Endothelial cell of umbilical vein (primary cell): ENCODE data around the gene MTX1. TPM values are rescaled to one million over a fixed set of nuclear protein-coding genes. Genes with fewer than 3 reads are reported as not detected.
"Not testable (repeated sequence)": the region's sequence is repeated elsewhere in the genome, so short reads cannot be mapped to it uniquely, and the experiment has no call there.

Experiments
- BruUV-seq: library from RNA; stranded (reverse); fragments of 400-500 nt; replicated peaks from 2 replicates; lab custom pipeline; 2021; lab: Mats Ljungman, UMichigan
- CTCF ChIA-PET: fragments of 300-600, 350-600 bp; sonication (Branson Sonifier 250); formaldehyde crosslinking; loops from one replicate; lab custom pipeline; 2021; ENCODE audit warnings: antibody characterized with exemption, inconsistent platforms; lab: Charles Lee
- POLR2A ChIA-PET: fragments of 300-600, 350-600 bp; sonication (Branson Sonifier 250); formaldehyde crosslinking; loops from one replicate; lab custom pipeline; 2021; ENCODE audit warnings: antibody characterized with exemption, inconsistent platforms; lab: Charles Lee
- DNase-seq: peaks from one replicate; pipeline ENCODE4 v3.0.0-alpha.2; 2011; ENCODE audit warnings: low read depth, low spot score
- FAIRE-seq: peaks from 2 replicates; lab custom pipeline; 2011; peaks lifted over from hg19 to GRCh38; lab: Jason Lieb, UNC
- H2AFZ ChIP-seq: 2 replicates; pipeline ENCODE4 v1.6.0; 2012; ENCODE audit warnings: low read depth, low read length, control low read depth, inconsistent platforms
- H3K27ac ChIP-seq: 2 replicates; pipeline ENCODE4 v1.5.1; 2011; ENCODE audit warnings: low read depth, mild to moderate bottlenecking, control low read depth, low read length, moderate library complexity; ENCODE audit not compliant: insufficient read depth
- H3K27me3 ChIP-seq, 2 experiments: 2 replicates each; pipeline versions ENCODE4 v1.6.0 to v1.6.1; 2011; ENCODE audit warnings: low read length in 2 of 2, mixed read lengths in 1 of 2; ENCODE audit not compliant: control insufficient read depth in 2 of 2, insufficient read depth in 2 of 2
- H3K36me3 ChIP-seq, 2 experiments: 2 replicates in 1 of 2; 3 replicates in 1 of 2; pipeline ENCODE4 v1.5.1; 2011; ENCODE audit warnings: low read length in 2 of 2, mild to moderate bottlenecking in 1 of 2, moderate library complexity in 1 of 2; ENCODE audit not compliant: control insufficient read depth in 2 of 2, insufficient read depth in 2 of 2; ENCODE audit errors: extremely low read depth in 1 of 2
- H3K4me1 ChIP-seq: 3 replicates; pipeline ENCODE4 v1.5.1; 2011; ENCODE audit warnings: mild to moderate bottlenecking, low read length; ENCODE audit not compliant: control insufficient read depth, insufficient read depth; ENCODE audit errors: extremely low read depth
- H3K4me2 ChIP-seq: 2 replicates; pipeline ENCODE4 v1.6.1; 2011; ENCODE audit warnings: low read length, control low read depth, mixed read lengths; ENCODE audit not compliant: insufficient read depth
- H3K4me3 ChIP-seq, 3 experiments: fragments of 200-600 bp in 1 of 3; sonication (generic), shearing (Covaris generic) in 1 of 3; replicated peaks in 1 of 3; 2 replicates each; pipeline ENCODE4 v1.5.1; 2011 to 2016; ENCODE audit warnings: control low read depth in 3 of 3, low read length in 3 of 3, mild to moderate bottlenecking in 2 of 3, inconsistent platforms in 1 of 3, low read depth in 1 of 3, moderate library complexity in 1 of 3; ENCODE audit not compliant: insufficient read depth in 1 of 3
- H3K79me2 ChIP-seq: 2 replicates; pipeline ENCODE4 v1.6.0; 2012; ENCODE audit warnings: low read length, inconsistent platforms; ENCODE audit not compliant: control insufficient read depth, insufficient read depth
- H3K9ac ChIP-seq: replicated peaks from 2 replicates; pipeline ENCODE3; 2011; ENCODE audit warnings: low read length, control low read depth; ENCODE audit not compliant: insufficient read depth; ENCODE audit errors: extremely low read depth
- H3K9me1 ChIP-seq: replicated peaks from 3 replicates; pipeline ENCODE4 v1.6.0; 2011; ENCODE audit warnings: mild to moderate bottlenecking, low read length; ENCODE audit not compliant: control insufficient read depth, insufficient read depth; ENCODE audit errors: extremely low read depth
- H3K9me3 ChIP-seq: replicated peaks from 2 replicates; pipeline ENCODE4 v1.5.1; 2012; ENCODE audit warnings: low read length, inconsistent platforms; ENCODE audit not compliant: control insufficient read depth, insufficient read depth
- H4K20me1 ChIP-seq: replicated peaks from 2 replicates; pipeline ENCODE3; 2011; ENCODE audit warnings: mild to moderate bottlenecking, low read length; ENCODE audit not compliant: control insufficient read depth, insufficient read depth; ENCODE audit errors: extremely low read depth
- CTCF ChIP-seq, 2 donors: IDR thresholded peaks; 1 replicate in 1 of 2; 2 replicates in 1 of 2; pipeline ENCODE4 v1.5.1; 2011; ENCODE audit warnings: low read length in 2 of 2, mild to moderate bottlenecking in 2 of 2, moderate library complexity in 2 of 2, control low read depth in 1 of 2, inconsistent platforms in 1 of 2, low read depth in 1 of 2; ENCODE audit not compliant: insufficient read depth in 1 of 2; ENCODE audit errors: extremely low read depth in 1 of 2
- EZH2 ChIP-seq: IDR thresholded peaks from 2 replicates; pipeline ENCODE4 v1.6.1; 2012; ENCODE audit warnings: borderline replicate concordance, low read depth, mild to moderate bottlenecking, moderate library complexity, low read length, inconsistent platforms; ENCODE audit not compliant: severe bottlenecking
- FOS ChIP-seq: IDR thresholded peaks from 2 replicates; pipeline ENCODE4 v1.6.1; 2011; ENCODE audit warnings: mild to moderate bottlenecking, low read length, moderate library complexity, borderline replicate concordance; ENCODE audit not compliant: insufficient read depth
- GATA2 ChIP-seq: IDR thresholded peaks from 2 replicates; pipeline ENCODE4 v1.7.0; 2011; ENCODE audit warnings: low read depth, mild to moderate bottlenecking, moderate library complexity, mixed read lengths, low read length; ENCODE audit not compliant: insufficient read length, insufficient read depth
- JUN ChIP-seq: IDR thresholded peaks from 2 replicates; pipeline ENCODE4 v1.6.1; 2011; ENCODE audit warnings: borderline replicate concordance, low read depth; ENCODE audit not compliant: insufficient read length, insufficient read depth
- MAX ChIP-seq: IDR thresholded peaks from 2 replicates; pipeline ENCODE4 v1.6.1; 2011; ENCODE audit not compliant: insufficient read depth, insufficient read length
- POLR2A ChIP-seq: IDR thresholded peaks from 2 replicates; pipeline ENCODE4 v1.6.1; 2012; ENCODE audit warnings: low read depth, mild to moderate bottlenecking, control low read depth, low read length
- POLR2AphosphoS5 ChIP-seq: IDR thresholded peaks from 2 replicates; pipeline ENCODE4 v1.6.1; 2012; ENCODE audit warnings: low read depth, mild to moderate bottlenecking, control low read depth, low read length, moderate library complexity; ENCODE audit not compliant: insufficient read depth
- dilution Hi-C: fragments of 300-500 bp; cut with MboI; formaldehyde crosslinking; loops from one replicate; pipeline ENCODE4 v1.15.0; 2019; ENCODE audit warnings: low sequenced_read_pairs; ENCODE audit not compliant: extremely low pct_ligation_motif_present
- intact Hi-C: fragments of 100-400 bp; cut with micrococcal nuclease; formaldehyde crosslinking; loops from one replicate; pipeline ENCODE4 v1.10.0; 2022
- polyA plus RNA-seq, 4 experiments: library from polyadenylated mRNA; depleted of rRNA in 3 of 4; stranded (reverse) in 3 of 4; unstranded in 1 of 4; fragments of >200 nt; gene quantifications; 2 replicates each; pipeline versions ENCODE4 v1.2.1 to v1.2.3, GENCODE V29; 2011 to 2012; ENCODE audit warnings: missing spikeins in 1 of 4
- total RNA-seq: library from RNA; stranded (reverse); gene quantifications from 2 replicates; pipeline ENCODE4 v1.2.3, GENCODE V29; 2021

MTX1 gene
- total and polyA plus RNA-seq, 2 donors (not counting 3 experiments of a cell fraction or from before 2014, with no cell fraction given) = 53.0 to 109 TPM

- CTCF ChIA-PET = interaction anchor here (1.5 kb wide), 1 partner anchor 73 kb away, joined by 6 read pairs; no protein-coding TSS in a partner anchor
- H2AFZ ChIP-seq, H3K27me3 ChIP-seq, FAIRE-seq, H3K79me2 ChIP-seq, H3K4me3 ChIP-seq, dilution Hi-C loops, H3K27ac ChIP-seq, BruUV-seq, H3K9me3 ChIP-seq, intact Hi-C loops, H3K9me1 ChIP-seq, H3K9ac ChIP-seq, POLR2A ChIA-PET, DNase-seq, H4K20me1 ChIP-seq, H3K36me3 ChIP-seq, H3K4me2 ChIP-seq: not testable (repeated sequence)
- H3K4me1 ChIP-seq = peaks cover 16% of the 10 kb centered on the region
These were observed 43.9 kb upstream of the MTX1 start for GRCh38 chr1:155164625-155165024.

- H3K9ac ChIP-seq = peak overlapping the region; percentile 67
- peak overlapping the region; percentile 56 for H2AFZ ChIP-seq
- H3K4me1 ChIP-seq = peaks cover 16% of the 10 kb centered on the region
- H3K79me2 ChIP-seq = no peaks in the 10 kb centered on the region
- H4K20me1 ChIP-seq = no peaks in the 10 kb centered on the region
- no peak for FAIRE-seq
- TF ChIP-seq POLR2AphosphoS5 (no peak), GATA2 (no peak), JUN (no peak), CTCF (IDR thresholded peaks at IDR 0.05; ENCODE audit: extremely low read depth in 1 of 2, insufficient read depth in 1 of 2, low read depth in 1 of 2, low read length in 2 of 2) (no peak), POLR2A (no peak), FOS (no peak), MAX (no peak), EZH2 (no peak)
- intact Hi-C loops = no loop called here
- peak overlapping the region; percentile 87 for H3K27ac ChIP-seq
- dilution Hi-C loops = no loop called here
- H3K4me3 ChIP-seq = no peak overlapping the region
- peak overlapping the region; percentile 42 for H3K4me2 ChIP-seq
- DNase-seq = no peak
- no peaks in the 10 kb centered on the region for H3K27me3 ChIP-seq
- H3K36me3 ChIP-seq = peaks cover 3 to 9% of the 10 kb centered on the region in 2 experiments
- BruUV-seq = no TSS peak
- ChIA-PET POLR2A (interaction anchor here (0.6 kb wide), 1 partner anchor 27 kb away, joined by 3 read pairs; no protein-coding TSS in a partner anchor), CTCF (interaction anchor here (0.6 to 8.3 kb wide), 12 partner anchors 16 to 496 kb away, joined by 3 to 673 read pairs (median 18); partner anchors contain the start of genes ADAM15, DPM3, EFNA1 and SLC50A1)
- H3K9me3 ChIP-seq = no peaks in the 10 kb centered on the region
- no peaks in the 10 kb centered on the region for H3K9me1 ChIP-seq
These were observed 42.4 kb upstream of the MTX1 start for GRCh38 chr1:155166051-155166470.
